Limb (tissue), 2 donors: ENCODE results near the gene FAH.
"Not testable (repeated sequence)": the region's sequence is repeated elsewhere in the genome, so short reads cannot be mapped to it uniquely, and the experiment has no call there.

Experiments
- DNase-seq, 2 donors: peaks; one replicate each; pipeline ENCODE4 v3.0.0-alpha.2; 2016; ENCODE audit errors: extremely low spot score in 2 of 2

FAH gene

GRCh38 chr15:80152896-80153876 is at the start of gene FAH:
Gene FAH, plus strand, starts transcription at chr15:80152999. Its CDS starts 56 bp downstream, at chr15:80153055.
- DNase-seq: peak in 1 of 2 donors; percentile 4

GRCh38 chr15:80105193-80105592 is 47.6 kb upstream of the FAH start:
- DNase-seq: no peak

- DNase-seq: no peak
Observed at GRCh38 chr15:80105595-80105994, 47.2 kb upstream of the FAH start.

- no peak for DNase-seq
Observed at GRCh38 chr15:80106051-80106450, 46.7 kb upstream of the FAH start.

GRCh38 chr15:80107204-80107603 is 45.6 kb upstream of the FAH start:
- DNase-seq: no peak

- no peak for DNase-seq
Observed at GRCh38 chr15:80107774-80108173, 45.0 kb upstream of the FAH start.

GRCh38 chr15:80109388-80109787 is 43.4 kb upstream of the FAH start:
- no peak for DNase-seq

GRCh38 chr15:80110920-80111319 is 41.9 kb upstream of the FAH start:
- DNase-seq: no peak

- no peak for DNase-seq
Observed at GRCh38 chr15:80114114-80114513, 38.7 kb upstream of the FAH start.

GRCh38 chr15:80115021-80115420 is 37.8 kb upstream of the FAH start:
- DNase-seq: no peak

- DNase-seq: no peak
Observed at GRCh38 chr15:80118956-80119355, 33.8 kb upstream of the FAH start.

- DNase-seq: no peak
Observed at GRCh38 chr15:80120636-80121035, 32.2 kb upstream of the FAH start.

GRCh38 chr15:80121546-80121945 is 31.3 kb upstream of the FAH start:
- DNase-seq: no peak

- no peak for DNase-seq
Observed at GRCh38 chr15:80123034-80123433, 29.8 kb upstream of the FAH start.

- DNase-seq: not testable (repeated sequence)
Observed at GRCh38 chr15:80127253-80127652, 25.5 kb upstream of the FAH start.

- no peak for DNase-seq
Observed at GRCh38 chr15:80127911-80128310, 24.9 kb upstream of the FAH start.

GRCh38 chr15:80132382-80132781 is 20.4 kb upstream of the FAH start:
- DNase-seq: no peak

GRCh38 chr15:80136854-80137253 is 15.9 kb upstream of the FAH start:
- no peak for DNase-seq

GRCh38 chr15:80138961-80139360 is 13.8 kb upstream of the FAH start:
- no peak for DNase-seq

GRCh38 chr15:80140909-80141308 is 11.9 kb upstream of the FAH start:
- DNase-seq: no peak

GRCh38 chr15:80141916-80142598 is 10.7 kb upstream of the FAH start:
- DNase-seq: no peak

- no peak for DNase-seq
Observed at GRCh38 chr15:80142646-80143045, 10.2 kb upstream of the FAH start.

- no peak for DNase-seq
Observed at GRCh38 chr15:80151148-80151547, 1.7 kb upstream of the FAH start.
